Kidney (tissue), 14 donors: Measurements from ENCODE around the gene PLCXD1. TPM values are rescaled to one million over a fixed set of nuclear protein-coding genes. Genes with fewer than 3 reads are reported as not detected.

Source experiments
- DNase-seq, 5 donors: peaks; one replicate each; pipeline ENCODE4 v3.0.0-alpha.2; 2013 to 2020
- FAIRE-seq: peaks from 2 replicates; lab custom pipeline; 2012; peaks lifted over from hg19 to GRCh38; lab: Jason Lieb, UNC
- H3K27ac ChIP-seq, 2 donors: one replicate each; pipeline ENCODE4 v1.7.0; 2013; ENCODE audit warnings: low read depth in 2 of 2, low read length in 2 of 2, inconsistent platforms in 1 of 2
- H3K27me3 ChIP-seq: one replicate; pipeline ENCODE4 v1.7.1; 2013; ENCODE audit warnings: low read length, inconsistent platforms; ENCODE audit not compliant: control insufficient read depth, insufficient read depth
- H3K36me3 ChIP-seq, 3 donors: one replicate each; pipeline versions ENCODE4 v1.7.0 to v1.7.1; 2013; ENCODE audit warnings: low read length in 3 of 3, control low read depth in 1 of 3, inconsistent platforms in 1 of 3; ENCODE audit not compliant: insufficient read depth in 3 of 3, control insufficient read depth in 2 of 3
- H3K4me1 ChIP-seq, 3 donors: one replicate each; pipeline versions ENCODE4 v1.7.0 to v1.7.1; 2013; ENCODE audit warnings: low read length in 3 of 3, inconsistent platforms in 1 of 3, low read depth in 1 of 3; ENCODE audit not compliant: control insufficient read depth in 2 of 3, insufficient read depth in 2 of 3
- H3K4me3 ChIP-seq, 3 donors: one replicate each; pipeline versions ENCODE4 v1.7.0 to v1.8.1; 2013; ENCODE audit warnings: low read length in 3 of 3, control low read depth in 1 of 3, inconsistent platforms in 1 of 3
- H3K9ac ChIP-seq, 3 donors: one replicate each; pipeline versions ENCODE4 v1.7.0 to v1.7.1; 2013; ENCODE audit warnings: low read length in 3 of 3, control low read depth in 1 of 3, inconsistent platforms in 1 of 3
- H3K9me3 ChIP-seq, 3 donors: one replicate each; pipeline versions ENCODE4 v1.7.0 to v1.7.1; 2013; ENCODE audit warnings: low read length in 3 of 3, control low read depth in 1 of 3, inconsistent platforms in 1 of 3; ENCODE audit not compliant: control insufficient read depth in 2 of 3, insufficient read depth in 1 of 3
- CTCF ChIP-seq: IDR thresholded peaks from 3 replicates; pipeline ENCODE4 v1.5.1; 2012; ENCODE audit warnings: mild to moderate bottlenecking, moderate library complexity, borderline replicate concordance; ENCODE audit not compliant: insufficient read depth; ENCODE audit errors: extremely low read depth
- intact Hi-C: fragments of 100-400 bp; cut with DNase I; formaldehyde crosslinking; loops from one replicate; pipeline ENCODE4 v1.11.1; 2022
- polyA plus RNA-seq: library from polyadenylated mRNA; stranded (reverse); fragments of 350-450 nt; fragmentation: Illumina TruSeq; extraction: RNeasy Lipid Tissue Mini Kit (QIAGEN cat#74804); gene quantifications from one replicate; pipeline ENCODE4 v1.2.3, GENCODE V29; 2014; ENCODE audit warnings: low read depth, low replicate concordance; ENCODE audit not compliant: insufficient read depth
- total RNA-seq: library from RNA; stranded (reverse); fragmentation: NEBNext Ultra II Directional; extraction: Animal tissue kit (Norgen Biotek cat#: 25700); gene quantifications from one replicate; pipeline ENCODE4 v1.2.1, GENCODE V29; 2021
- donor health status: control.
- donor health status: control.
- donor health status: control.
- donor health status: control.
- donor health status: control.
- donor health status: DM: yes; HTN: yes; CAD: no.
- donor health status: Normal renal cell carcinoma (clear cell type).

Gene PLCXD1
- total and polyA plus RNA-seq, 2 donors from 2014 or later = 4.9 to 11.0 TPM

GRCh38 chrX:331151-331824, 50.1 kb downstream of the PLCXD1 start:
- H3K36me3 ChIP-seq = no peaks in the 10 kb centered on the region
- no peak overlapping the region for H3K9ac ChIP-seq
- intact Hi-C loops = no loop called here
- no peak overlapping the region for H3K4me3 ChIP-seq
- H3K27me3 ChIP-seq = no peaks in the 10 kb centered on the region
- H3K9me3 ChIP-seq = no peaks in the 10 kb centered on the region
- H3K27ac ChIP-seq = no peak overlapping the region
- DNase-seq (peak in 4 of 5 donors; percentile 17 to 76 (median 52)), FAIRE-seq (no peak)
- TF ChIP-seq CTCF = no peak
- peaks cover 0 to 5% (median 0%) of the 10 kb centered on the region in 3 donors for H3K4me1 ChIP-seq

GRCh38 chrX:331825-332495, 50.8 kb downstream of the PLCXD1 start:
- TF ChIP-seq CTCF = no peak
- Histone ChIP-seq H3K9me3 (no peaks in the 10 kb centered on the region), H3K4me3 (no peak overlapping the region), H3K27ac (no peak overlapping the region), H3K36me3 (no peaks in the 10 kb centered on the region), H3K4me1 (peaks cover 0 to 5% (median 0%) of the 10 kb centered on the region in 3 donors), H3K27me3 (no peaks in the 10 kb centered on the region), H3K9ac (no peak overlapping the region)
- FAIRE-seq (no peak), DNase-seq (peak in 2 of 5 donors; percentile 63 to 70)
- intact Hi-C loops = no loop called here

- Histone ChIP-seq H3K27ac (no peak overlapping the region), H3K36me3 (no peaks in the 10 kb centered on the region), H3K9me3 (no peaks in the 10 kb centered on the region), H3K9ac (no peak overlapping the region), H3K27me3 (no peaks in the 10 kb centered on the region), H3K4me1 (peaks cover 0 to 5% (median 0%) of the 10 kb centered on the region in 3 donors), H3K4me3 (no peak overlapping the region)
- DNase-seq (no peak), FAIRE-seq (no peak)
- no peak for TF ChIP-seq CTCF
- intact Hi-C loops = no loop called here
Observed at GRCh38 chrX:332496-332860, 51.3 kb downstream of the PLCXD1 start.
